Common myeloid progenitor, CD34-positive (primary cell): Measurements from ENCODE around the gene DOK4.

Source experiments
- CTCF ChIA-PET: fragments of 350-600 bp; sonication (Branson Sonifier 250); formaldehyde crosslinking; loops from one replicate; lab custom pipeline; 2021; ENCODE audit warnings: antibody characterized with exemption; lab: Charles Lee
- POLR2A ChIA-PET: fragments of 350-600 bp; sonication (Branson Sonifier 250); formaldehyde crosslinking; loops from one replicate; lab custom pipeline; 2021; ENCODE audit warnings: antibody characterized with exemption; lab: Charles Lee
- DNase-seq, 3 donors: peaks; one replicate each; pipeline versions ENCODE4 v3.0.0 to v3.0.0-alpha.2; 2013
- H3K27ac ChIP-seq, 2 experiments: 1 replicate in 1 of 2; 2 replicates in 1 of 2; pipeline ENCODE4 v1.7.0; 2013; ENCODE audit warnings: inconsistent platforms in 2 of 2, low read length in 2 of 2, mild to moderate bottlenecking in 2 of 2, low read depth in 1 of 2, moderate library complexity in 1 of 2; ENCODE audit not compliant: severe bottlenecking in 2 of 2, insufficient read depth in 1 of 2, poor library complexity in 1 of 2
- H3K27me3 ChIP-seq, 5 experiments: replicated peaks in 2 of 5; 1 replicate in 3 of 5; 2 replicates in 2 of 5; pipeline versions ENCODE4 v1.6.1 to v1.7.0; 2013; ENCODE audit warnings: low read length in 4 of 5, mild to moderate bottlenecking in 2 of 5, moderate library complexity in 2 of 5, inconsistent platforms in 1 of 5; ENCODE audit not compliant: insufficient read depth in 5 of 5, control insufficient read depth in 4 of 5
- H3K36me3 ChIP-seq, 4 experiments: 1 replicate in 2 of 4; 2 replicates in 2 of 4; pipeline versions ENCODE4 v1.6.1 to v1.7.0; 2013; ENCODE audit warnings: low read length in 3 of 4, control low read depth in 1 of 4, mild to moderate bottlenecking in 1 of 4; ENCODE audit not compliant: control insufficient read depth in 4 of 4, insufficient read depth in 4 of 4
- H3K4me1 ChIP-seq, 4 experiments: 1 replicate in 3 of 4; 2 replicates in 1 of 4; pipeline versions ENCODE4 v1.6.1 to v1.7.1; 2013; ENCODE audit warnings: low read length in 3 of 4, mild to moderate bottlenecking in 3 of 4, control low read depth in 1 of 4, inconsistent platforms in 1 of 4, moderate library complexity in 1 of 4; ENCODE audit not compliant: control insufficient read depth in 4 of 4, insufficient read depth in 4 of 4; ENCODE audit errors: control extremely low read depth in 1 of 4
- H3K4me3 ChIP-seq, 7 experiments: 1 replicate in 4 of 7; 2 replicates in 3 of 7; pipeline versions ENCODE4 v1.5.1 to v1.7.0; 2013; ENCODE audit warnings: mild to moderate bottlenecking in 7 of 7, low read length in 6 of 7, moderate library complexity in 6 of 7, inconsistent platforms in 2 of 7, low read depth in 2 of 7, control low read depth in 1 of 7; ENCODE audit not compliant: insufficient read depth in 4 of 7, control insufficient read depth in 1 of 7; ENCODE audit errors: extremely low read depth in 1 of 7
- H3K9me3 ChIP-seq, 5 experiments: 1 replicate in 4 of 5; 2 replicates in 1 of 5; pipeline versions ENCODE4 v1.6.1 to v1.7.1; 2013; ENCODE audit warnings: low read length in 4 of 5, mild to moderate bottlenecking in 2 of 5, inconsistent platforms in 1 of 5, low read depth in 1 of 5, moderate library complexity in 1 of 5; ENCODE audit not compliant: control insufficient read depth in 4 of 5, insufficient read depth in 2 of 5; ENCODE audit errors: control extremely low read depth in 1 of 5
- WGBS: methylation state at CpG from one replicate; pipeline ENCODE4 v1.1.5; 2013; ENCODE audit not compliant: insufficient coverage; 5-methylcytosine and 5-hydroxymethylcytosine counted together

The DOK4 gene

DNA sequence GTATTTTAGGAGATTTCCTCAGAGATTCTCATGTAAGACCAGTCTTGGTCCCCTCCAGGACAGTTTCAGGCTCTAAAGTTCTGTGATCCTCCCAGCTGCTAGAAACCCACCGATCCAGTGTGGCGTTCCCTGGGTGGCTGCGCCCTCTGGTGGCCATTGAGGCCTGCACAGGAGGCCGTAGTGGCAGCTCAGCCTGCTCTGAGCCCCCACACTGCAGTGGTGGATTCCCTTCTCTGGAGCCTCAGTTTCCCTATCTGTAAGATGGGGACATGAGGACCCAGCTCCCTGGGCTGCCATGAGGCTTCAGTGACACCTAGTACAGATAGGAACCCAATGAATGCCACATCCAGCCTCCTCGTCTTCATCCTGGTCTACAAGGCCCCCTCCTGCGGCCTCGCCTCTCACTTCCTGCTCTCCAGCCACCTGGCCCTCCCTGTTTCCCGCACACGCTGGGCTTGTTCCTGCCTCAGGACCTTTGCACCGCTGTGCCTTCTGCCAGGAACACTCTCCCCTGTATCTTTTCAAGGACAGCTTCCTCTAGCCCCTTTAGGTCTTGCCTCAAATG is 33.6 kb upstream of the DOK4 start:
- peaks cover 0 to 9% (median 7%) of the 10 kb centered on the region in 4 experiments for H3K4me1 ChIP-seq
- ChIA-PET CTCF (interaction anchor here (0.6 to 7.8 kb wide), 30 partner anchors 8 to 218 kb away, joined by 3 to 134 read pairs (median 7); partner anchors contain the start of genes ADGRG5, CIAPIN1, COQ9 and DOK4), POLR2A (interaction anchor here (0.7 to 1.8 kb wide), 2 partner anchors 22 to 57 kb away, joined by 3 to 6 read pairs; partner anchors contain the start of genes ADGRG5 and POLR2C)
- WGBS, result 30% methylated on average over 10 of the region's 10 CpGs
- H3K27ac ChIP-seq, result no peak overlapping the region
- H3K27me3 ChIP-seq, result no peaks in the 10 kb centered on the region
- no peaks in the 10 kb centered on the region for H3K9me3 ChIP-seq
- peaks cover 3 to 47% (median 10%) of the 10 kb centered on the region in 4 experiments for H3K36me3 ChIP-seq
- DNase-seq, result peak; percentile 72 to 85 (median 83)
- no peak overlapping the region for H3K4me3 ChIP-seq

DNA sequence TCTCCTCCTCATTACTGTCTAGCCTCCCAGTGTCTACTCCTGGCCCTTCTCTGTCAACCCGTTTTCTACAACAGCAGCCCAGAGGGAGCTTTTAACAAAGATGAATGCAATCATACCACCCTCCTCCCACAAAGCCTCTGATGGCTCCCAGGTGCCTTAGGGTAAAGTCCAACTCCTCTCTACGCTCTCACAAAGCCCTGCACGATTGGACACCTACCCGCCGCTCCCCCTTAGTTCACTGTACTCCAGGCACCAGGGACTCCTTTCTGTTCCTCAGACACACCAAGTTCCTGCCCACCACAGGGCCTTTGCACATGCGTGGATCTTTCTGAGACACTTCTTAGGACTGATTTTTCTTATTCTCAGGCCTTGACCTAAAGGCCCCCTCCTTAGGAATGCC is 32.6 kb upstream of the DOK4 start:
- Histone ChIP-seq H3K27me3 (no peaks in the 10 kb centered on the region), H3K9me3 (no peaks in the 10 kb centered on the region), H3K4me3 (no peak overlapping the region), H3K4me1 (peaks cover 0 to 9% (median 7%) of the 10 kb centered on the region in 4 experiments), H3K27ac (no peak overlapping the region), H3K36me3 (peaks cover 7 to 55% (median 11%) of the 10 kb centered on the region in 4 experiments)
- no peak for DNase-seq
- ChIA-PET CTCF (interaction anchor here (1.3 to 7.8 kb wide), 19 partner anchors 8 to 217 kb away, joined by 4 to 134 read pairs (median 11); partner anchors contain the start of genes ADGRG5, CIAPIN1, COQ9 and DOK4), POLR2A (no interaction called here)
- WGBS, result 97% methylated on average over 6 of the region's 6 CpGs

DNA sequence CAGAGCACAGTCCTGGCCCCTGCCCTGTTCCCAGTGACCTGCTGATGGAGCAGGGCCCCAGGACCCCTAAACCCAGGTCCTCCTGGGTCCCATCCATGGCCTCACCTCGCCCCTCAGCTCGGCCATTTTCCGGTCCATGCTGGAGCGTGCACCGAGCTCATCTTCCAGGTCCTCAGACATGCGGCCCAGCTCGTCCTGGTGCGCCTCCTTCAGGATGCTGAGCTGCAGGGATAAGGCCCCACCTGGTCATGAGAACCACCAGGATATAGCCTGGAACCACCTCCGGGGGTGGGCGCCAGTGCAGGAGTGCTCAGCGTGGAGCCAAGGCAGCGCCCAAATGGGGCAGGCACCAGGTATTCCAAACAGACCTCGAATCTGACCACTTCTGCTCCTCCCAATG is 32.2 kb upstream of the DOK4 start:
- POLR2A ChIA-PET, result no interaction called here

DNA sequence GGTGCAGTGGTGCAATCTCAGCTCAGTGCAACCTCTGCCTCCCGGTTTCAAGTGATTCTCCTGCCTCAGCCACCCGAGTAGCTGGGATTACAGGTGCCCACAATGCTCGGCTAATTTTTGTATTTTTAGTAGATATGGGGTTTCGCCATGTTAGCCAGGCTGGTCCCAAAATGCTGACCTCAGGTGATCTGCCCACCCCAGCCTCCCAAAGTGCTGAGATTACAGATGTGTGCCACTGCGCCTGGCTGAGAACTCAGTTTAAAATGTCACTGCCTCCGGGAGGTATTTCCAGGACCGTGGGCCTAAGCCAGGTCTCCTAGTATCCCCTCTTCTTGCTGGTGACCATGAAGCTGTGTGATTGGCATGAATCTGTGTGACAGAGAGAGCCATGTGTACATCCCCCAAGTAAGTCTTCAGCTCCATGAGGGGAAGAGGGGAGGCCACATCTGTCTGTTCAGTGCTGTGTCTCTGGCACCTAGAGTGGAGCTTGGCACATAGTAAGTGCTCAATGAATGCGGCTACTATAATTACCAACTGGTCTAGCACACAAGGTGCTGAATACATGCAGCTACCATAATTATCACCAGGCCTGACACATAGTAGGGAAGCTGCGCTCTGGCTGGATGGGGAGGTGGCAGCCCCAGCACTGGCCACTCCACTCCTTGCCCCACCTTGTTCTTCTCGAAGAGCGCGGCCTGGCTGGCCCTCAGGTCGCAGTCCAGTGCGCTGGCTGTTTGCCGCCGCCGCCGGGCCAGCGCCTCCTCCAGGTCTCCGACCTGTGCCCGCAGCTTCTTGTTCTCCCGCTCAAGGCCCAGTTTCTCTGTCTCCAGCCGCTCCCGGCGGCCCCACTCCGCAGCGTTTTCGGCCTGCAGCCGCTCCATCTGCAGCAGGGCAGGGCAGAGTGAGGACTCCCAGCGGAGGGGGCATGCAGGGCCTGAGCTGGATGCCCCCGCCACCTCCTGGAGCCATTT is 31.4 kb upstream of the DOK4 start:
- Histone ChIP-seq H3K4me1 (peaks cover 0 to 9% (median 7%) of the 10 kb centered on the region in 4 experiments), H3K27me3 (no peaks in the 10 kb centered on the region), H3K36me3 (peaks cover 7 to 63% (median 19%) of the 10 kb centered on the region in 4 experiments), H3K9me3 (no peaks in the 10 kb centered on the region), H3K4me3 (no peak overlapping the region), H3K27ac (no peak overlapping the region)
- POLR2A ChIA-PET, result no interaction called here
- 96% methylated on average over 27 of the region's 31 CpGs for WGBS
- DNase-seq, result no peak
- CTCF ChIA-PET, result interaction anchor here (0.7 to 7.8 kb wide), 21 partner anchors 8 to 216 kb away, joined by 3 to 134 read pairs (median 7); partner anchors contain the start of genes CIAPIN1, COQ9, DOK4 and POLR2C

More for the DNA sequence above, 32.2 kb upstream of the DOK4 start:
- Histone ChIP-seq H3K27ac (no peak overlapping the region), H3K4me1 (peaks cover 0 to 9% (median 7%) of the 10 kb centered on the region in 4 experiments), H3K9me3 (no peaks in the 10 kb centered on the region), H3K4me3 (no peak overlapping the region), H3K36me3 (peaks cover 7 to 59% (median 15%) of the 10 kb centered on the region in 4 experiments), H3K27me3 (no peaks in the 10 kb centered on the region)
- WGBS, result 95% methylated on average over 13 of the region's 13 CpGs
- DNase-seq, result no peak
- CTCF ChIA-PET, result interaction anchor here (0.7 to 7.8 kb wide), 22 partner anchors 8 to 217 kb away, joined by 3 to 134 read pairs (median 9); partner anchors contain the start of genes ADGRG5, CIAPIN1, COQ9 and DOK4

DNA sequence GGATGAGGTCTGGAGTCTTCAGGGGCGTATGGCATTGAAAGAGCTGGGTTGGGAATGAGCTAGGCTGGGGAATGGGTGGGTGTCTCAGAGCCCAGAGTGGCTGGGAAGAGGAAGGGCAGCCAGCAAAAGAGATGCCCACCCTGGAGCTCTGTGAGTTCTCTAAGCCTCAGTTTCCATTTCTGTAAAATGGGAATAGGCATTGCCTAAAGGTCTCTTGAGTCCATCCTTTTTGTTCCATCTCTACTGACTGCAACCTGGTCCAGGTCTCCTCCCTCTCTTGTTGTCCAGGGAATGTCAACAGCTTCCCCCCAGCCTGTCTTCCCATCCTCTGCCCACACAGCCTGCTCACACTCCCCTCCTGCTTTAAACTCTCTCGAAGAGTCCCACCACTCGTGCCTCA is 30.5 kb upstream of the DOK4 start:
- Histone ChIP-seq H3K36me3 (peaks cover 8 to 67% (median 20%) of the 10 kb centered on the region in 4 experiments), H3K4me3 (no peak overlapping the region), H3K27ac (no peak overlapping the region), H3K9me3 (no peaks in the 10 kb centered on the region), H3K4me1 (peaks cover 0 to 9% (median 7%) of the 10 kb centered on the region in 4 experiments), H3K27me3 (no peaks in the 10 kb centered on the region)
- ChIA-PET POLR2A (interaction anchor here (0.9 kb wide), 1 partner anchor 14 kb away, joined by 3 read pairs; no protein-coding TSS in a partner anchor), CTCF (interaction anchor here (0.7 to 7.8 kb wide), 8 partner anchors 9 to 77 kb away, joined by 3 to 134 read pairs (median 8); partner anchors contain the start of gene POLR2C)
- WGBS, result 96% methylated on average over 3 of the region's 3 CpGs
- no peak for DNase-seq

DNA sequence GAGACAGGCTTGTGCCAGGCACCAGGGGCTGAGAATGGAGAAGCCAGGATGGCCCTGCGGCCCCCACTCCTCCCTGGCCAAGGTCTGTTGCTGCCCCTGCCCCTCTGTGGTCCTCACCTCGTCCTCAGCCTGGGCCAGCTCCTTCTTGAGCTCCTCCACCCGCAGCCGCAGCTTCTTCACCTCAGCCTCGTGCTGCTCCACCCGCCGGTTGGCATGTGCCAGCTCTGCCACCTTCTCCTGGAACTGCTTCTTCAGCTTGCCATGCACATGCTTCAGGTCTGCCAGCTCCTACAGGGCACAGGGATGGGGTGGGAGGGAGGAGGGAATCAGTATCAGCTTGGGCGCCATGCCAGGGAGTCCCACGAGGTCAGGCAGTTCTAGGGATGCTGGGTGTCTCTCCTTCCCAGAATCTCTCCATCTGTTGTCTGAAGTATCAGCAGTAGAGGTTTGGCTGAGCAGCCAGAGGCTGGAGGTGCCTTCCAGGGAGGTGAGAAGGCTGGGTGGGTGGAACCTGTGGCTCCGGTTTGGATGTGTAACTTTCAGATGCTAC is 30.0 kb upstream of the DOK4 start:
- peaks cover 0 to 9% (median 7%) of the 10 kb centered on the region in 4 experiments for H3K4me1 ChIP-seq
- CTCF ChIA-PET, result interaction anchor here (0.7 to 7.8 kb wide), 6 partner anchors 8 to 77 kb away, joined by 3 to 134 read pairs (median 14); partner anchors contain the start of gene POLR2C
- H3K9me3 ChIP-seq, result no peaks in the 10 kb centered on the region
- peaks cover 8 to 67% (median 20%) of the 10 kb centered on the region in 4 experiments for H3K36me3 ChIP-seq
- no peaks in the 10 kb centered on the region for H3K27me3 ChIP-seq
- DNase-seq, result no peak
- POLR2A ChIA-PET, result interaction anchor here (0.9 kb wide), 1 partner anchor 15 kb away, joined by 3 read pairs; no protein-coding TSS in a partner anchor
- no peak overlapping the region for H3K4me3 ChIP-seq
- WGBS, result 96% methylated on average over 8 of the region's 10 CpGs
- H3K27ac ChIP-seq, result no peak overlapping the region
